Naive thymus-derived CD4-positive, alpha-beta T cell (primary cell): ENCODE results near the gene CDA. TPM values are rescaled to one million over a fixed set of nuclear protein-coding genes. Genes with fewer than 3 reads are reported as not detected.
A peak's percentile ranks its signal among the peaks of the same experiment; 100 is the strongest.

ENCODE experiments used
- ATAC-seq: fragments of 150-1000 bp; cut with Tn5 transposase; 2 replicates; pipeline ENCODE4 v1.10.0; 2021; ENCODE audit warnings: mild to moderate bottlenecking, moderate library complexity
- CTCF ChIA-PET: fragments of 350-600 bp; sonication (Branson Sonifier 250); formaldehyde crosslinking; loops from one replicate; lab custom pipeline; 2021; ENCODE audit warnings: antibody characterized with exemption; lab: Charles Lee
- POLR2A ChIA-PET: fragments of 350-600 bp; sonication (Branson Sonifier 250); formaldehyde crosslinking; loops from one replicate; lab custom pipeline; 2021; ENCODE audit warnings: antibody characterized with exemption, inconsistent platforms; lab: Charles Lee
- DNase-seq, 9 donors: peaks; one replicate each; pipeline versions ENCODE4 v3.0.0 to v3.0.0-alpha.2; 2020 to 2022; ENCODE audit warnings: mixed read lengths in 1 of 9
- H3K27ac ChIP-seq: one replicate; pipeline ENCODE4 v1.7.0; 2013; ENCODE audit warnings: mild to moderate bottlenecking, low read depth, low read length, moderate library complexity
- H3K27me3 ChIP-seq, 2 donors: one replicate each; pipeline ENCODE4 v1.7.0; 2013; ENCODE audit warnings: low read length in 2 of 2, mild to moderate bottlenecking in 2 of 2, moderate library complexity in 2 of 2; ENCODE audit not compliant: control insufficient read depth in 2 of 2, insufficient read depth in 2 of 2
- H3K36me3 ChIP-seq, 3 experiments: 1 replicate in 2 of 3; 2 replicates in 1 of 3; pipeline ENCODE4 v1.7.0; 2013; ENCODE audit warnings: low read length in 3 of 3, mild to moderate bottlenecking in 3 of 3, moderate library complexity in 1 of 3; ENCODE audit not compliant: insufficient read depth in 3 of 3, control insufficient read depth in 2 of 3
- H3K4me1 ChIP-seq, 2 donors: one replicate each; pipeline ENCODE4 v1.7.0; 2013; ENCODE audit warnings: low read length in 2 of 2, mild to moderate bottlenecking in 2 of 2, moderate library complexity in 1 of 2; ENCODE audit not compliant: control insufficient read depth in 2 of 2, insufficient read depth in 2 of 2
- H3K4me3 ChIP-seq: 2 replicates; pipeline ENCODE4 v1.7.0; 2013; ENCODE audit warnings: mild to moderate bottlenecking, low read length
- H3K9me3 ChIP-seq, 3 experiments: 1 replicate in 2 of 3; 2 replicates in 1 of 3; pipeline ENCODE4 v1.7.0; 2013; ENCODE audit warnings: low read length in 3 of 3; ENCODE audit not compliant: control insufficient read depth in 2 of 3
- H3K27ac Mint-ChIP-seq, 9 donors: one replicate each; pipeline ENCODE4 v1.8.0; 2020 to 2022; ENCODE audit warnings: mixed read lengths in 9 of 9, mild to moderate bottlenecking in 8 of 9, moderate library complexity in 5 of 9, inconsistent platforms in 2 of 9
- H3K27me3 Mint-ChIP-seq, 5 donors: one replicate each; pipeline ENCODE4 v1.8.0; 2021 to 2022; ENCODE audit warnings: mixed read lengths in 5 of 5, mild to moderate bottlenecking in 1 of 5
- H3K36me3 Mint-ChIP-seq, 5 donors: one replicate each; pipeline ENCODE4 v1.8.0; 2020 to 2022; ENCODE audit warnings: mixed read lengths in 5 of 5, mild to moderate bottlenecking in 3 of 5, inconsistent platforms in 1 of 5
- H3K4me1 Mint-ChIP-seq, 7 donors: one replicate each; pipeline ENCODE4 v1.8.0; 2020 to 2022; ENCODE audit warnings: mixed read lengths in 7 of 7, mild to moderate bottlenecking in 3 of 7, inconsistent platforms in 1 of 7
- H3K4me3 Mint-ChIP-seq, 10 donors: one replicate each; pipeline ENCODE4 v1.8.0; 2020 to 2022; ENCODE audit warnings: mild to moderate bottlenecking in 10 of 10, mixed read lengths in 10 of 10, moderate library complexity in 6 of 10, inconsistent platforms in 2 of 10
- H3K9me3 Mint-ChIP-seq, 11 donors: one replicate each; pipeline ENCODE4 v1.8.0; 2020 to 2022; ENCODE audit warnings: mixed read lengths in 11 of 11, mild to moderate bottlenecking in 4 of 11, inconsistent platforms in 1 of 11, moderate library complexity in 1 of 11
- intact Hi-C, 2 donors: fragments of 100-400 bp; cut with micrococcal nuclease; formaldehyde crosslinking; loops; one replicate each; pipeline ENCODE4 v1.15.1; 2023
- polyA plus RNA-seq, 2 donors: library from polyadenylated mRNA; unstranded; fragments of 300-500 nt; fragmentation: Illumina TruSeq; gene quantifications; one replicate each; pipeline ENCODE4 v1.2.3, GENCODE V29; 2021
- total RNA-seq, 6 experiments: library from RNA in 5 of 6; stranded (reverse) in 5 of 6; gene quantifications; 1 replicate in 5 of 6; 2 replicates in 1 of 6; pipeline ENCODE4 v1.2.3 and lab custom pipeline; 2021 to 2026

The CDA gene
- total and polyA plus RNA-seq, 7 experiments from 2014 or later = 2.4 to 13.6 TPM; not detected in 5

GRCh38 chr1:20612221-20612746 is 23.4 kb downstream of the CDA start:
- H3K4me1 Mint-ChIP-seq = peaks cover 0 to 8% (median 0%) of the 10 kb centered on the region in 7 donors
- Histone ChIP-seq H3K36me3 (no peaks in the 10 kb centered on the region), H3K4me1 (no peaks in the 10 kb centered on the region), H3K9me3 (no peaks in the 10 kb centered on the region), H3K27ac (no peak overlapping the region), H3K4me3 (no peak overlapping the region), H3K27me3 (no peaks in the 10 kb centered on the region)
- H3K36me3 Mint-ChIP-seq = no peaks in the 10 kb centered on the region
- ChIA-PET POLR2A (no interaction called here), CTCF (no interaction called here)
- H3K4me3 Mint-ChIP-seq = no peak overlapping the region
- intact Hi-C loops = no loop called here
- ATAC-seq (no peak), DNase-seq (no peak)
- peaks cover 0 to 14% (median 7%) of the 10 kb centered on the region in 5 donors for H3K27me3 Mint-ChIP-seq
- H3K27ac Mint-ChIP-seq = no peak overlapping the region
- H3K9me3 Mint-ChIP-seq = no peaks in the 10 kb centered on the region

GRCh38 chr1:20614131-20614579 is 25.3 kb downstream of the CDA start:
- Histone ChIP-seq H3K4me1 (no peaks in the 10 kb centered on the region), H3K27me3 (no peaks in the 10 kb centered on the region), H3K27ac (no peak overlapping the region), H3K9me3 (no peaks in the 10 kb centered on the region), H3K4me3 (no peak overlapping the region), H3K36me3 (no peaks in the 10 kb centered on the region)
- H3K27ac Mint-ChIP-seq = no peak overlapping the region
- ChIA-PET CTCF (no interaction called here), POLR2A (no interaction called here)
- no peak for DNase-seq
- no peak for ATAC-seq
- H3K4me3 Mint-ChIP-seq = no peak overlapping the region
- peaks cover 0 to 8% (median 0%) of the 10 kb centered on the region in 7 donors for H3K4me1 Mint-ChIP-seq
- no peaks in the 10 kb centered on the region for H3K36me3 Mint-ChIP-seq
- peaks cover 0 to 12% (median 7%) of the 10 kb centered on the region in 5 donors for H3K27me3 Mint-ChIP-seq
- intact Hi-C loops = no loop called here
- no peaks in the 10 kb centered on the region for H3K9me3 Mint-ChIP-seq

DNA sequence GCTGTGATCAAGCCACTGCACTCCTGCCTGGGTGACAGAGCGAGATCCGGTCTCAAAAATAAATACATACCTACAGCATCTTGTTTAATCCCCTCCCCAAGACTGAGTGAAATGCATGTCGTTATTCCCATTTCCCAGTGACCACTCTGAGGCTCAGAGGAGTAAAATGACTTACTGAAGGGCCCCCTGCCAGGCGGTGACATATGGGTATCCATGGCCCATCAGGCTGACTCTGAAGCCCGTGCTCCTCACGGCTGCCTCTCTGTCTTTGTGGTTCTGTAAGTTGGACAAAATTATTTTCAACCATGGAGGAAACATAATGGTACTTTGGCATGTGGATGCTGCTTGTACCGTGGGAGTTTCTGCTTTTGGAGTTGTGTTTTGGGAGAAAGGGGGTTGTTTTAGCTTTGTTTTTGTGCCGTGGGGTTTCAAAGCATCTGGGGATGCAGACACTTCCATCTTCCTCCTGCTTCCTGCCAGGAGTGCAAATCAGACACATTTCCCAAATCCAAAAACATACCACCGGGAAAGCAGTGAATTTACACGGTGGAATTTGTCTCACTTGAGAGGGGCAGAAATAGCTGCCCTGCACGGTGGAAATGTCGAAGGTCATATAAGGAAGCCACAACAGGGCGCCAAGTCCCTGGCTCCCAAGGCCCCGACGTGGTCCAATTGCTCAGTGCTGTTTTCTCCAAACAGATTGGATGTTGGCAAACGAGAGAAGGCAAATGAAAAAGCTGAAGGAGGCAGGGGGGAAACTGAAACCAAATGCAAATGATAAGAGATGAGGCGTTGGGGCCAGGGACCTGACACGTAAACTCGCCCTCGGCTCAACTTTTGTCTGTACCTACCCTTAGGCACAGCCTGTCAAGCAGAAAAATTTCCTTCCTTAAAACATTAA is 27.3 kb downstream of the CDA start:
- ChIA-PET CTCF (no interaction called here), POLR2A (no interaction called here)
- H3K9me3 Mint-ChIP-seq = no peaks in the 10 kb centered on the region
- no peaks in the 10 kb centered on the region for H3K36me3 Mint-ChIP-seq
- H3K4me3 ChIP-seq = no peak overlapping the region
- no peaks in the 10 kb centered on the region for H3K36me3 ChIP-seq
- no peaks in the 10 kb centered on the region for H3K4me1 ChIP-seq
- no peak overlapping the region for H3K27ac ChIP-seq
- H3K27ac Mint-ChIP-seq = no peak overlapping the region
- H3K27me3 ChIP-seq = no peaks in the 10 kb centered on the region
- H3K4me1 Mint-ChIP-seq = peaks cover 0 to 8% (median 0%) of the 10 kb centered on the region in 7 donors
- peak overlapping the region in 1 of 10 donors; percentile 22 for H3K4me3 Mint-ChIP-seq
- intact Hi-C loops = no loop called here
- no peak for ATAC-seq
- H3K27me3 Mint-ChIP-seq = peaks cover 0 to 17% (median 7%) of the 10 kb centered on the region in 5 donors
- no peak for DNase-seq
- H3K9me3 ChIP-seq = no peaks in the 10 kb centered on the region

DNA sequence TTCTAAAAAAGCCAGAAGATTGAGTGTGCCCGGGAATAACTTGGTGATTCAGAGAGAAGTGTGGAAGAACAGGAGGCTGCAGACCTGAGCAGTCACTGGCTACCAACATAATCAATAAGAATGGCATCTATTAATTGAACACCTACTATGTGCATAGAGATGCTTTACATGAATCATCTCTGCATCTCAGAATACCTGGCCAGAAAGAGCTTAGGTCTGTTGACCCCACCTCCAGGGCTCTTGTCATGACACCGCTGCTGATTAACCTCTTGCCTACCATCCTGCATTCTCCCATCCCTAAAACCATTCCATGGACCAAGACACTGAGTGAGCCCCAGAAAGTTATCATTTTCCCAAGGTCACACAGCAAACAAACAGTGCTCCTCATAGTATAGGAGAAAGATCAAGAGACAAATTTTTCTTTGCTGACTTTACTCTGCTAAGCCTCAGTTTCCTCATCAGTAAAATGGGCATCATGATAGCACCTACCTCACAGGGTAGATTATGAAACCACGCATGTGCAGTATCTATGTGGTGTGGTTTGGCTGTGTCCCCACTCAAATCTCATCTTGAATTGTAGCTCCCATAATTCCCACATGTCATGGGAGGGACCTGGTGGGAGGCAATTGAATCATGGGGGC is 28.1 kb downstream of the CDA start:
- ChIA-PET POLR2A (no interaction called here), CTCF (no interaction called here)
- peak overlapping the region in 1 of 10 donors; percentile 22 for H3K4me3 Mint-ChIP-seq
- H3K9me3 Mint-ChIP-seq = no peaks in the 10 kb centered on the region
- H3K4me1 ChIP-seq = no peaks in the 10 kb centered on the region
- peaks cover 0 to 17% (median 7%) of the 10 kb centered on the region in 5 donors for H3K27me3 Mint-ChIP-seq
- no peaks in the 10 kb centered on the region for H3K36me3 ChIP-seq
- no peak overlapping the region for H3K27ac Mint-ChIP-seq
- no peaks in the 10 kb centered on the region for H3K36me3 Mint-ChIP-seq
- H3K4me3 ChIP-seq = no peak overlapping the region
- peaks cover 0 to 8% (median 0%) of the 10 kb centered on the region in 7 donors for H3K4me1 Mint-ChIP-seq
- no peak for DNase-seq
- no peaks in the 10 kb centered on the region for H3K27me3 ChIP-seq
- no peak for ATAC-seq
- no peak overlapping the region for H3K27ac ChIP-seq
- intact Hi-C loops = no loop called here
- no peaks in the 10 kb centered on the region for H3K9me3 ChIP-seq

DNA sequence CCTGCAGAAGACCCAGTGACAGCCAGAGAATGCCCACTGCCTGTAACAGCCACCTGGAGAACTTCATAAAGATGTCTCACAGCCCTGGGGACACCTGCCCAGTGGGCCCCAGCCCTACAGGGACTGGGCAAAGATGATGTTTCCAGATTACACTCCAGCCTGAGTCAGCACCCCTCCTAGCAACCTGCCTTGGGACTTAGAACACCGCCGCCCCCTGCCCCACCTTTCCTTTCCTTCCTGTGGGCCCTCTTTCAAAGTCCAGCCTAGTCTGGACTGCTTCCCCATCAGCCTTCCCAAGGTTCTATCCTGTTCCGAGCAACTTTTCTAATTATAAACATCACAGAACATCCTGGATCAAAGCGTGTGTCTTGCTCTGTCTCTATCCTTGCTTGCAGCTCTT is 29.7 kb downstream of the CDA start:
- H3K36me3 ChIP-seq = no peaks in the 10 kb centered on the region
- ATAC-seq = no peak
- no peak for DNase-seq
- intact Hi-C loops = no loop called here
- peaks cover 0 to 3% (median 0%) of the 10 kb centered on the region in 5 donors for H3K36me3 Mint-ChIP-seq
- no peak overlapping the region for H3K4me3 ChIP-seq
- peaks cover 0 to 14% (median 7%) of the 10 kb centered on the region in 5 donors for H3K27me3 Mint-ChIP-seq
- H3K27ac ChIP-seq = no peak overlapping the region
- CTCF ChIA-PET = no interaction called here
- H3K4me3 Mint-ChIP-seq = no peak overlapping the region
- no peak overlapping the region for H3K27ac Mint-ChIP-seq
- H3K9me3 ChIP-seq = no peaks in the 10 kb centered on the region
- no peaks in the 10 kb centered on the region for H3K4me1 ChIP-seq
- peaks cover 0 to 8% (median 0%) of the 10 kb centered on the region in 7 donors for H3K4me1 Mint-ChIP-seq
- POLR2A ChIA-PET = no interaction called here
- no peaks in the 10 kb centered on the region for H3K27me3 ChIP-seq
- H3K9me3 Mint-ChIP-seq = no peaks in the 10 kb centered on the region

DNA sequence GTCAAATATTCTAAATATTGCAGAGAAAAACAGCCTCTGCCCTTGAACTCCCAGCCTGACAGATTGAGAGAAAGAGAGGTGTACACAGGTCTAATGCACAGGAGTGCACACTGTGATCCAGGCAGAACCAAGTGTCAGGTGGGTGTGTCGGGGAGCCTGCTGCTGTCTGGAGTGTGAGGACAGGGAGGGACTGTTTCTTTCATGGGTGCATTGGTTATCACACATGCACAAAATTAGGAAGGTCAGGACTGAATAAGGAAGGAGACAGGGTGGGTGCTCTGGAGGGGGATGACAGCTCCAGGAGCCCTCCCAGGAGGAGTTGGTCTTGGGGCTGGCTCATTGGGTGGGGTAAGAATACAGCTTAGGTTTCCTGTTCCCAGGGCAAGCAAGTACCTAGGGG is 31.1 kb downstream of the CDA start:
- Mint-ChIP-seq H3K36me3 (peaks cover 0 to 3% (median 0%) of the 10 kb centered on the region in 5 donors), H3K27me3 (peaks cover 0 to 14% (median 7%) of the 10 kb centered on the region in 5 donors), H3K9me3 (no peaks in the 10 kb centered on the region), H3K27ac (no peak overlapping the region), H3K4me3 (no peak overlapping the region), H3K4me1 (peaks cover 0 to 8% (median 0%) of the 10 kb centered on the region in 7 donors)
- ChIA-PET POLR2A (no interaction called here), CTCF (no interaction called here)
- Histone ChIP-seq H3K4me3 (no peak overlapping the region), H3K27ac (no peak overlapping the region), H3K4me1 (no peaks in the 10 kb centered on the region), H3K9me3 (no peaks in the 10 kb centered on the region), H3K27me3 (no peaks in the 10 kb centered on the region), H3K36me3 (no peaks in the 10 kb centered on the region)
- intact Hi-C loops = no loop called here
- no peak for ATAC-seq
- DNase-seq = no peak
